Glomerular endothelial cell (primary cell): Measurements from ENCODE around the gene FOXD2. TPM values are rescaled to one million over a fixed set of nuclear protein-coding genes. Genes with fewer than 3 reads are reported as not detected.

Experiments used
- DNase-seq: peaks from one replicate; pipeline ENCODE4 v3.0.0-alpha.2; 2011; ENCODE audit warnings: low read depth, low spot score; ENCODE audit errors: extremely low read depth
- total RNA-seq: library from RNA; depleted of rRNA; stranded (reverse); fragments of >200 nt; gene quantifications from 2 replicates; pipeline ENCODE4 v1.2.3, GENCODE V29; 2015

Gene FOXD2
- 0.10 and 0.18 TPM in 2 replicates for total RNA-seq

DNA sequence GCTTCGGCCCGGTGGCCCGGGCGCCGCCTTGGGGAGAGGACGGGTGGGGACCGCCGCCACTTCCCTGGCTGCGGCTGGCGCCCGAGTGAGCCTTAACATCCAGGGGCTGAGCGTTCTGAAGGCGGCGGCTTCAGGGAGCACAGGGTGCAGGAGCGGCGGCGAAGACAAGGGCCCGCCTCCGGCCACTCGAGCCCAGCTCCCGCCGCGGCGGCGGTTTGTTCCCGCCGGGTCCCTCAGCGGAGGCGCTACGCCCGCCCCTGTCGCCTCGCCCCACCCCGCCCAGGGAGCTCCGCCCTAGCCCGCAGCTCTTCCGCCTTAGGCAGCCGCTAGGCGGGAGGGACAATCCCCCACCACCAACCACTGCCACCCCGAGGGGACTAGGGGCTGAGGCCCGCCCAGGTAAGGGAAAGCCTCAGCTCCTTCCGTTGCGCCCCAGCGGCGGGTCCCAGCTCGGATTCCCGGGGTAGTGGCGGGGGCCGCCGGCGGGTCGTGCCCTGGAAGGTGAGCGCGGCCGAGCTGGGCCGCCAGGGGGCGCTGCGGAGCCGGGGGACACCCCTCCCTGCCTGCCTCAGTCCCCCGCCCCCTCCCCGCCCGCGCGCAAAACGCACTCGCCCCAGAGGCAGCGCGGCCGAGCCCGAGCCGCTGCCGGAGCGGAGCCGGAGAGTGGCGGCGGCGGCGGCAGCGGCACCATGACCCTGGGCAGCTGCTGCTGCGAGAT, at the start of gene FOXD2:
Gene FOXD2 (plus strand): TSS at position 598 of the 718 bp plus-strand sequence. CDS start 92 bp downstream, at position 690.
- DNase-seq: no peak

DNA sequence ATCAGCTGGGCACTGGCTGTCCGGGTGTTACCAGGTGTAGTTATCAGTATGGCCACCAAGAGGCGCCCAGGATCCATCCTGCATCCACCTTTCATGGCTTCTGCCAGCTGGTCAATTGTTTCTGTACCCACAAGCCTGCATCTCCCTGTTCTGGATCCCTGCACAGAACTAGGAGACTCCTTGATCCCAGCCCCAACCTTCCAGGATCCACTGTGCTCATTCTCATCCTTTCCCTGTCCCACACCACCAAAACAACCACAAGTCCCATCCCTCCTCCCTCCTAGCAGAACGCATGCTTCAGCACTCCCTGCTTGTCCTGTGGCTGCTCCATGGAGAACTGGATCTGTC, 49.0 kb upstream of the FOXD2 start:
- DNase-seq: peak; percentile 39

DNA sequence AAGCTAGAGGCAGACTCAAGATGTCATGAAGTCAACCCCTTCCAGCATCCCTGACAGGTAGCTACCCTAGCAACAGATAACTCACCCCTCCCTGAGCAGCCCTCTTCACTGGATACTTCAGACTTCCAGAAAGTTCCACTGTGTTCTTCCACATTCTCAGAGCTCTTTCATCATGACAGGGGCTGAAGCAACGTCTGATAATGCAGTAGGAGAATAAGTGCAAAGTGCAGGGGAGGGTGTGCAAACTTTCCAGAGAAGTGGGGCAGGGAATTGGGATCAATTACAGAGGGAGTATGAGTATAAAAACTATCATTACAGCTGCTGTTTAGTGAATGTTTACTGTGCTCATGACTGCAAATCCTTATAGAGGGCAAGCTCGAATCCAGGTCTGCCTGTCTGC, 48.1 kb upstream of the FOXD2 start:
- DNase-seq: no peak

DNA sequence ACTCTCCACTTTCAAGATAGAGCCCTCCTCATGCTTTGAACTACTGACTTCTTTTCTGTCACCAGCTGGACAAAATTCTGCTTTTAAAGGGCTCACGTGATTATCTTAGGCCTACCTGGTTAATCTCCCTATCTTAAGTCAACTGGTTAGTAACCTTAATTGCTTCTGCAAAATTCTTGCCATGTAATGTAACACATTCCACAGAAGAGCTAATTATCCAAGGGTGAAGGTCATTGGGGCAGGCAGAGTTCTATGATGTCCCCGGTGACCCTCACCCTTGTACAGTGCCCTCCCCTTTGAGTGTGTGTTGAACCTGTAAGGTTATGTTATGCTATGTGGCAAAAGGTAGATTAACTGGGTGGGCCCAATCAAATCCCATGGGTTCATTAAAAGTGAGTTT, 47.0 kb upstream of the FOXD2 start:
- no peak for DNase-seq

DNA sequence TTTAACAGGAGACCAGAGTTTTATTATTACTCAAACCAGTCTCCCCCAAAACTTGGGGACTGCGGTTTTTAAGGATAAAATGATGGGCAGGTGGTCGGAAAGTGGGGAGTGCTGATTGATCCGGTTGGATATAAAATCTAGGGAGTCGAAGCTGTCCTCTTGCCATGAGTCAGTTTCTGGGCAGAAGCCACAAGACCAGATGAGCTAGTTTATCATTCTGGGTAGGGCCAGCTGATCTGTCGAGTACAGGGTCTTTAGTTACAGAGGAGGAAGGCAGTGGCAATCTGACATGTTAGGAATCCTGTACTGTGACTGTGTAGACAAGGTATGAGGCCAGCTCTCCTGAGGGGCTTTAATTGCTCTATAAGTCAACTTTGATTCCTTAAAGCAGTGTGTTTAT, 44.7 kb upstream of the FOXD2 start:
- no peak for DNase-seq

DNA sequence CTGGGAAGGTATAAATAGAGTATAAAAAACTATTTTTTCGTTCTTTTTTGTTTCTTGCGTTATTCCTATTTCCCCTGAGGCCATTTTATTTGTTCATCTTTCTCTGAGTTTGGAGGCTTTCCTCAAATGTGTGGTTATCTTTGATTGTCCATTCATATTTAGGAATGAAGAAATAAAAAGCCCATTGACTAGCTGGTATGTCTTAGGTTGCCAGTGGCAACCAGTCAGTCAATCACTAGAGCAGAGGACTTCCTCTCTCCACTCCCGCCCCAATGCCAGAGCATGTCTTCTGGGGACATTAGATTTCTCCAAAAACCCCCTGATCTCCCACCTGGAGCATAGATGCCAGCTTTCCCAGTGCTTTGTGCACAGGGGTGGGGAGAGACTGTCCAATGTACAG, 42.4 kb upstream of the FOXD2 start:
- DNase-seq: no peak

DNA sequence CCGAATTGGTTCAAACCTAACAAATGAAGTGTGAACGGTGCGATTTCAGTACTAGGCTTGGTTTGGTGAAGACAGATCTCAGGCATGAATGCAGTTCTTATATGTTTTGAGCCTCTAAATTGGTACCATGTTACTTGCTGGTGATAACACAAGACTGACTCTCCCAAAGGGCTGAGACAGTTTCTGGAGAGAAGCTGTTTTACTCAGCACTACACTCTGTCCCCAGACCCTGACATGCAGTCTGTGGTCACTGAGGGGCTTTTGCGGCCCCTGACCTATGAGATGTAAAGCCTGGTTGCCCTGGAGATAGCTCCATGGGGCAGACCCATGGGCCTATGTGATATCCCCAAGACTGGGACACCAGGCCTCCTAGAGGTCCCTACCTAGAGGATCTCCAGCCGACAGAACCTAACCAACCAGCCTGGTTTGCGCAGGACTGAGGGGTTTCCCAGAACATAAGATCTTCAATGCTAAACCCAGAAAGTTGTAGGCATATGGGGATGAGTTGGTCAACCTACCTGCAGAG, 41.1 kb upstream of the FOXD2 start:
- DNase-seq: no peak

DNA sequence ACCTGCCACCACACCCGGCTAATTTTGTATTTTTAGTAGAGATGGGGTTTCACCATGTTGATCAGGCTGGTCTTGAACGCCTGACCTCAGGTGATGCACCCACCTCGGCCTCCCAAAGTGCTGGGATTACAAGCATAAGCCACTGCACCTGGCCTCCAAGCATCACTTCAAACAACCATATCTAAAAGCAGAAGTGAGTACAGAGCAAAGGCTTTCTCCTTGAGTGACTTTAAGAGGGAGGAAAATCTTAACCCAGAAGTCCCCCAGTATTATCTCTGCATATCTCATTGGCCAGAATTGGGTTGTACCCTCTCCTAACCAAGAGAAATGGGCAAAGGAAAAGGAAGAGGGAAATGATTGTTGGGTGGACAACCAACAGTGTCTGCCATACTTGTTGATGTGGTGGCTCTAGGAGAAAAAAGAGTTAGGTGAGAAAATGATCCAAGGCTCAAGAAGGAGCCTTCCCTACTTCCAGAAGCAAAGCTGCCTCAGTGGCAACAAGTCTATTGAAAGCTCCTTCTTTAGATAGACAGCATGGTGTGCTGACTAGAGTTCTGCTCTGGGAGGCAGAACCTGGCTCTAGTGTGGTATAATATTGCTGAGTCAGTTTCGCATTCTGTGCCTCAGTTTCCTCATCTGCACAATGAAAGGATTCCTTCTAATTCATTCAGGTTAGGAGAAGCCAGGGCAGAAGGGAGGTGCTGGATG, 38.6 kb upstream of the FOXD2 start:
- no peak for DNase-seq

DNA sequence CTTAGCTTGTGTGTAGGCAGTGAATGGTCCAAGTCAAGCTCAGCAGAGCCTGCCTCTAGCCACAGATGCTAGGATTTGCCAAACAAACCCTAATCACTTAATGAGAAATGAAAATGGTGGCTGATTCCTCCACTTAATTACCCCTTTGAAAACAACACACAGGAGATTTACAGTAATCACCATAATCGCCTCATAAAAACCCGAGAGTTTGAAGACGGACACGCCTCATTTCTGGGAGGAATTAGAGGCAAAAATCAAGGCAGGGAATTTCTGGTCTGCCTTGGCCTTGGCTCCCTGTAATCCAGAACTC, 38.0 kb upstream of the FOXD2 start:
- no peak for DNase-seq

DNA sequence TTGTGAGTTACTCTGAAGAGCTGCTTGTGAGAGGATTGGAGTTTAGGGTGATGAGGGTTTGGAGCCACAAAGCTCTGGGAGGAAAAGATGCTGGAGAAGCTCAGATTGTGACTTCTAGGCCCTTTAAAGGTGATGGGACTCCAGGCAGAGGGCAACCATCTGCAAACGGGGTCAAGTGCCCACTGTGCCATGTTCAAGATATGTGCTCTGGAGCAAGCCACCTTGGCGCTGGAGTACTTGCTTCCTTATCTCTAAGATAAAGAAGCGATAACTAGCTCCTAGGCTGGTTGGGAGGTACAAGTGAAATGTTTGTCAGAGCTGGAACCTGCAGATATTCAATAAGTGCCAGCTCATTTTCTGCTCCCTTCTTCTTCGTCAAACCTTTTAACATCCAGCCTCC, 36.1 kb upstream of the FOXD2 start:
- DNase-seq: no peak

DNA sequence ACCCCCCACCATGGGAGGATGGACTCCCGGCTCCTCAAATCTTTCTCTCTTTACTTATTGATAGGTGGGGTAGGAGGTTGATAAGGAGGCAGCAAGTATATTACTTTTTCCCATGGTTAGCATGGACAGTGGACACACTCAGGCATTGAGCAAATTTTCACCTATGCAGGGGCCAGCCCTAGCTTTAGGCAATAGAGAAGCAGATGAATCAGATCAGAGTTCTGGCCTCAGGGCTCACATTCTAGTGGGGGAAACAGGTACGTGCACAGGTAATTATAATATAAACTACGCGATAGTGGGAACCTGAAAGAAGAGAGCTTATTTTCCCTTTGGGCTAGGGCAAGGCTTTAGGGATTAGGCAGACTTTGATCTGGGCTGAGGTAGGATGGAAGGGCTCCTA, 35.3 kb upstream of the FOXD2 start:
- no peak for DNase-seq

DNA sequence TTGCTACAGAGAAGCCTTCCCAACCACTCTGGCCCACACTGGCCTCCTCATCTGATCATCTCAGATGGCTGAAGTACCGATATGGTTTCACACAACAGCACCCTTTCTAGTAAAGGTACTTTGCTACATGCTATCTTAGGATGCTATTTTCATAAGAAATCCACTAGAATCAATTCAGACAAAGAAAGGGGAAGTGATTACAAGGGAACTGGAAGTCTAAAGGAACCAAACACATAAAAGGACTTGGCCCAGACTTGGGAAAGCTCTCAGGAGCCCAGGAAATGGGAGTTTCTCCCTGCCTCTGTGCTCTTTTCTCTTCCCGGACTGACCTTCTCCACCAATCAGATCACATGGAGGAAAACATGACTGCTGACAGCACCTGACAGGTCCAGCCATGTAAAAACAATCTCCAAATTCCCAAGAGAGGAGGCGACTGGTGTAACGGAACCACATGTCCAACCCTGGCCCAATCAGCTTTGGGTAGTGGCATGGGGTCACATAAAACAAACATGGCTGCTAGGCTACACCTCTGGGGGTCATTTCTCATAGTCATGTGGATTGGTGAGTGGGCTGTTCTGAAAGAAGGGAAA, 34.4 kb upstream of the FOXD2 start:
- no peak for DNase-seq

DNA sequence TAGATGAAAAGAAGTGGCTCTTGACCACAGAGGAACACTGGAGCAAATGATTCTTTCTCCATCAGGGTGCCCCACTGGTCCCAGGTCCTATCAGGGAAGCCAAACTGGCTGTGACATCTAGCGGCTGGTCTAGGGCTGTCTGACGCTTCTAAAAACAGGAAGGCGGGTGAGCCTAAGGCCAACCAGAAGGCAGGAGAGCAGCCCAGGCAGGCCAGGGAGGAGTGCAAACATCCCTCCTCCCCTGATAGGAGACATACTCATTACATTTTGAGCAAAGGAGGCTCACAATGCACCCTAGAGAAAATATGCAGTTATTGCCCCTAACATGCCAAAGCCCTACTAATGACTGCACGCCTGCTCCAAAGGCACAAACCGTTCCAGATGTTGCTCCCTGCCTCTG, 32.1 kb upstream of the FOXD2 start:
- no peak for DNase-seq

DNA sequence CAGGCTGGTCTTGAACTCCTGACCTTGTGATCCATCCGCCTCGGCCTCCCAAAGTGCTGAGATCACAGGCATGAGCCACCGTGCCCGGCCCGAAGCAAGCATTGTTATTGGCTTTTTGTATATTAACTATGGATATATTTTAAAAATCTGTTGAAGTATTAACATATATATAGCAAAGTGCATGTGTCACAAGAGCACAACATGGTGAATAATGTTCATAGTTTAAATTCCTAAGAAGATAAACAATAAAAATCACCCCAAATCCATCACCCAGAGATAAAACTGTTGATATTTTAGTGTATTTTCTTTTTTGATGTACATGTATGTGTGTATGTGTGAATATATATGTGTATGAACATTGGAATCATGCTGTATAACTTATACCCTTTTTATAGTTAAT, 30.9 kb upstream of the FOXD2 start:
- DNase-seq: no peak

DNA sequence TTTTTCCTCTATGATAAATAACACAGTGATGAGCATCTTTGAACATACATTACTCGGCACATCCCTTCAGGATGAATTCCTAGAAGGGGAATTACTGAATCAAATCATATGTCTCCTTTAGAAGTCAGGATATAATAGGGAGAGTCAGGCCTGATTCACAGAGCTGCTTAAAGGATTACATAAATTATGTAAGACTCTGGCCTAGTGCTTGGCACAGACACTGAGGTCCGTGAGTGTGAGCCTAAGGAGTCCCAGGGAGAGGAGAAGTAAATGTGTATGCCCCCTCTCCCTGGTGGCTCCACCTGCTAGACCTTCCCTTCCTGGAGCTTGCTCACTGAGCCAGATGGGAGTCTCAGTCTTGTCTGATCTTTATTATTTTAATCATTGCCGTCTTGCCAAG, 30.4 kb upstream of the FOXD2 start:
- DNase-seq: no peak

DNA sequence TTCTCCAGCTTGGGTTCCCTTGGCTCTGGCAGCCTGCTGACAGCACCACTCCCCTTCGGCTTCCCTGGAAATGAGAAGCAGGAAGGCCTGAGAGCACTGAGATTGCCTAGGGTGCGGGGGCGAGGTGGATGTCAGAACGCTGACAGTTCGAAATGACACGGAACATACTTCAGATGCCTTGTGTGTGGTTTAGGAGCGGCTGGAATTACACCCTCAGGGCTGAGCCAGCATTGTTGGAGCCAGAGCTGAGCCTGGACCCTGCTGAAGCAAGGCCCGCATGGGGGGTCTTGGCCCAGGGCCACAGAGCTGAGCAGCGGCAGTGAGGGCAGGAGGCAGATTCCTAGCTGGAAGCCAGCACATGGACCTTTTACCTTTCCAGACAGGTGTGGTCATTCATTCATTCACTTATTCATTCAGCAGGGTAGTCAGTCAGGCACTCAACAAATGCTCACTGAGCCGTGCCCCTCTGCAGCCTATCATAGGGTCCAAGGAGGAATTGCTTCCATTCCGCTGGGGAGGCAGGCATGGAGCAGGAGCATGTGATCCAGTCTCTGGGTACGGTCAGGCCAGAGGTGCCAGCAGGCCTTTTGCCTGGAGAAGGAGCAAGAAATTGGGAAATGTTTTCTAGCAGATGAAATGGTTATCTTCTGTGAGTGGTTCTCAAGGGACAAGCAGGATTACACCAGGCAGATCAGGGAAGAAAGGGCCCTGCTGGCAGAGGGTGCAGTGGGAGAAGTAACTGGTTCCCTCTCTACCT, 28.4 kb upstream of the FOXD2 start:
- DNase-seq: no peak

DNA sequence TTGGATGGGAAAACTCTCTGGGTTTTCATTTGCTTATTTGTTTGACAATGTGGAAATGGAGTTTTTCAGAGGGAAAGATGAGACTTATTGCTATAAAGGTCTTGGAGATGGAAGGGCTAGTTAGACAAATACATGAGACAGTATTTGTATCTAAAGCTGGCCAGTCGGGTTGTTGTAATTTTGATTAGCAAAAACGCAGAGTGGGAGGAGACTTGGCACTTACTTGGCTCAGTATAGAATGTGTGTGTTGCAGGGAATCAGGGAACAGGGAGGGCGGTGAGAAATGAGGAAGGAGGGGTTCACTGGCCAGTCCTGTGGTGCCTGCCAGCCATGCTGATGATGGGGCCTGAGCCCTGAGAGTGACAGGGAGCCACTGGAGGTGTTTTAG, 27.8 kb upstream of the FOXD2 start:
- DNase-seq: no peak

DNA sequence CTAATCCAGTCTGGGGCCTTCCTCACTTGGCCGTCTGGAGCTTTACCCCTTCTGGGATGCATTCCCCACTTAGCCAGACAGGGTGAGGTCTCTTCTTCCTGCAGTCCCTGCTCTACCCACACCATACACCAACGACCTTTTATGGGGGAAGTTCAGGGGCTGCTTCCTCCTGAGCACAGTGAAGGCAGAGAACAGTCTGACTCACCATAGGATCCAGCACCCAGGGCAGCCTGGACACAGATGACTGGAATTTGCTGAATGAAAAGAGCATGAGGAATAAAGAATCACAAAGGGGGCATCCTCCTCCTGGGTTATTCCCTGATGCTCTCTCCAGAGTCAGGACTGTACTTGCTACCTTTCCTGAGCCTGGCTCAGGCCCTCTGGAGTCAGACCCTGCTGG, 26.4 kb upstream of the FOXD2 start:
- DNase-seq: no peak

DNA sequence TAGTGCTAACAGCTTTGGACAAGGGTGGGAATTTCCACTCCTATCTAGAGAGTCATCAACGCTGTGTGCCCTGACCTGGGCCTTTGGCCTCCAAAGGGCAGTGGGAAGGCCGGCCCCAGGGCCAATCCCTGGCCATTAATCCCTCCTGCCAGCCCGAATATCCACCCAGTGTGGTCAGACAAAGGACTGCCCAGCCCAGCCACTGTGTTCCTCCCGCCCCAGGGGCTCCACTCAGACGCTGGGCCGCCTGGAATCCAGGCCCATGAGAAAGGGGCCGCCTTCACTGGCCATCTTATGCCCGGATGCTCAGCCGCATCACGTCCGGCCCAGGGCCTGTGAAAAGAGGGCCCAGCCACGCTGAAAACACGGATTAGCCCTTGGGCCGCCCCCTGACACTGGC, 25.4 kb upstream of the FOXD2 start:
- DNase-seq: no peak

DNA sequence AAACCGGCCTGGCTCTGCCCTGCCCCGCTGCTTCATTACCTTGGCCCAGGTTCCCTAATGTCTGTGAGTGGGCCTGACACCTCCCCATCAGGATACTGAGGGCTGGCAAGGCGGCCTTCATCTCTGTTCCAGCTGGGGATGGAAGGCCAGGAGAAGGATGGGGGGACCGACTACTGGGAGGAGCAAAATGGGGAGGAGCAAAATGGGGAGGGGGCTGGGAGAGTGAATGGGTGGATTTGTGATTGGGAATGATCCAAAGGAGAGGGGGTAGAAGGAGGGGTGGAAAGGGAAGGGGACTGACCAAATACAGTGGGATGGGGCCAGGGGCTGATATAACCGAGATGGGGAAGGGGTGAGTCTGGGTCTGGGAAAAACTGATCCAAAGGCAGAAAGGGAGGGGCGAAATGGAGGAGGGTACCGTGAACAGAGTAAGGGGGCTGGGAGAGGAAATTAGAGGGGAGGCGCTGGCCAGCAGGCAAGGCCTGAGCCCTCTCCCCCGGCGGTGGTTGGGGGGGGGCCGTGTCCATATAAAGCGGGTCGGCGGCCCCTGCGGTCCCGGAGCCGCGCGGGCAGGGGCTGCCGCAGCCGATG, 22.0 kb upstream of the FOXD2 start, which contains the start of gene FOXE3:
Gene FOXE3 (plus strand): TSS at position 558 of the 591 bp plus-strand sequence. CDS start 31 bp downstream, at position 589.
- no peak for DNase-seq
